Endodermal cell (in vitro differentiated cells): ENCODE data around the gene RPS10. TPM values are rescaled to one million over a fixed set of nuclear protein-coding genes. Genes with fewer than 3 reads are reported as not detected.
"Not testable (repeated sequence)": the region's sequence is repeated elsewhere in the genome, so short reads cannot be mapped to it uniquely, and the experiment has no call there.

Source experiments
- DNase-seq: peaks from one replicate; pipeline ENCODE4 v3.0.0-alpha.2; 2017
- H3K27ac ChIP-seq: 2 replicates; pipeline ENCODE4 v1.5.1; 2013; ENCODE audit warnings: mild to moderate bottlenecking, low read depth, low read length, moderate library complexity
- H3K27me3 ChIP-seq: 2 replicates; pipeline ENCODE4 v1.6.1; 2013; ENCODE audit warnings: mild to moderate bottlenecking, low read length, moderate library complexity; ENCODE audit not compliant: insufficient read depth, control insufficient read depth, poor library complexity, severe bottlenecking
- H3K36me3 ChIP-seq: 2 replicates; pipeline ENCODE4 v1.7.0; 2013; ENCODE audit warnings: mild to moderate bottlenecking, low read length, moderate library complexity; ENCODE audit not compliant: control insufficient read depth, insufficient read depth
- H3K4me1 ChIP-seq: one replicate; pipeline ENCODE4 v1.7.0; 2013; ENCODE audit warnings: low read length; ENCODE audit not compliant: control insufficient read depth, insufficient read depth
- H3K4me3 ChIP-seq: 2 replicates; pipeline ENCODE4 v1.5.1; 2013; ENCODE audit warnings: mild to moderate bottlenecking, low read length, moderate library complexity
- H3K9ac ChIP-seq: 2 replicates; pipeline ENCODE4 v1.6.1; 2013; ENCODE audit warnings: mild to moderate bottlenecking, low read length, moderate library complexity; ENCODE audit not compliant: poor library complexity, severe bottlenecking; ENCODE audit errors: extremely low read depth
- H3K9me3 ChIP-seq: 2 replicates; pipeline ENCODE4 v1.6.1; 2013; ENCODE audit warnings: mild to moderate bottlenecking, low read length, moderate library complexity; ENCODE audit not compliant: control insufficient read depth
- H3K27ac Mint-ChIP-seq: 2 replicates; pipeline ENCODE4 v1.8.0; 2020; ENCODE audit warnings: mixed read lengths
- H3K27me3 Mint-ChIP-seq: 2 replicates; pipeline ENCODE4 v1.8.0; 2021; ENCODE audit warnings: mild to moderate bottlenecking, mixed read lengths; ENCODE audit not compliant: insufficient read depth
- H3K36me3 Mint-ChIP-seq: 2 replicates; pipeline ENCODE4 v1.8.0; 2020; ENCODE audit warnings: low read depth, mixed read lengths
- H3K4me1 Mint-ChIP-seq: 2 replicates; pipeline ENCODE4 v1.8.0; 2020; ENCODE audit warnings: mixed read lengths
- H3K4me3 Mint-ChIP-seq: 2 replicates; pipeline ENCODE4 v1.8.0; 2020; ENCODE audit warnings: mild to moderate bottlenecking, moderate library complexity, mixed read lengths
- H3K9me3 Mint-ChIP-seq: 2 replicates; pipeline ENCODE4 v1.8.0; 2020; ENCODE audit warnings: mild to moderate bottlenecking, mixed read lengths
- WGBS, 2 experiments: methylation state at CpG; one replicate each; pipeline versions ENCODE4 v1.1.5 to v1.1.7; 2013; ENCODE audit warnings: missing lambda C conversion rate in 2 of 2, mixed read lengths in 1 of 2; ENCODE audit not compliant: insufficient coverage in 1 of 2, insufficient read length in 1 of 2; 5-methylcytosine and 5-hydroxymethylcytosine counted together
- total RNA-seq, 2 donors: library from RNA; stranded (reverse); fragmentation: NEBNext Ultra II Directional in 1 of 2; extraction: Animal tissue kit (Norgen Biotek cat#: 25700) in 1 of 2; gene quantifications; 2 replicates in 1 of 2; 3 replicates in 1 of 2; pipeline ENCODE4 v1.2.1, GENCODE V29; 2021
- TF ChIP-seq, protein P1 (sequence below): fragments of 200-600 bp; sonication (generic); conservative IDR thresholded peaks from 2 replicates; pipeline ENCODE4 v1.5.0; 2021; ENCODE audit warnings: antibody characterized with exemption, mild to moderate bottlenecking

The RPS10 gene
- total RNA-seq, 2 donors from 2014 or later: 1,892 to 2,030 TPM

DNA sequence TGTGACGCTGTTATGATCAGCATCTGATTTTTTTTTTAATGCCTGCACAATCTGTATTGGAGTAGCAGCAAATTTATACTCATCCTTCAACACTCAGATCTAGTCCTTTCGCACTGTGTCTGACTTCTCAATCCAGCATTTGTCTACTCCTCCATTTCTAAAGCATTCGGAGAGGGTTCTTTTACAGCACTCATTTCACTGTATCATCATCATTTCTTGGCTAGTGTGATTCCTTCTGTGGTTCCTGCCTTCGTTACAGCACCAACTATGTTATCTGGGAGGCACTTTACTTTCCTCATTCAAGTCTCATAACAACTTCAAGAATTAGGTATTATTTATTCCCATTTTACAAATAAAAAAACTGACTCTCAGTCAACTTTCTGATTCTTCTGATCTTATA is 51.4 kb downstream of the RPS10 start:
- Mint-ChIP-seq H3K4me3 (no peak overlapping the region), H3K9me3 (no peaks in the 10 kb centered on the region), H3K36me3 (peaks cover 10% of the 10 kb centered on the region), H3K27me3 (no peaks in the 10 kb centered on the region), H3K4me1 (peaks cover 10% of the 10 kb centered on the region), H3K27ac (no peak overlapping the region)
- H3K27ac ChIP-seq: no peak overlapping the region
- no peak overlapping the region for H3K9ac ChIP-seq
- H3K4me3 ChIP-seq: no peak overlapping the region
- 91 to 94% methylated on average over 4 of the region's 4 CpGs for WGBS, 2 experiments
- TF ChIP-seq, protein P1, sequence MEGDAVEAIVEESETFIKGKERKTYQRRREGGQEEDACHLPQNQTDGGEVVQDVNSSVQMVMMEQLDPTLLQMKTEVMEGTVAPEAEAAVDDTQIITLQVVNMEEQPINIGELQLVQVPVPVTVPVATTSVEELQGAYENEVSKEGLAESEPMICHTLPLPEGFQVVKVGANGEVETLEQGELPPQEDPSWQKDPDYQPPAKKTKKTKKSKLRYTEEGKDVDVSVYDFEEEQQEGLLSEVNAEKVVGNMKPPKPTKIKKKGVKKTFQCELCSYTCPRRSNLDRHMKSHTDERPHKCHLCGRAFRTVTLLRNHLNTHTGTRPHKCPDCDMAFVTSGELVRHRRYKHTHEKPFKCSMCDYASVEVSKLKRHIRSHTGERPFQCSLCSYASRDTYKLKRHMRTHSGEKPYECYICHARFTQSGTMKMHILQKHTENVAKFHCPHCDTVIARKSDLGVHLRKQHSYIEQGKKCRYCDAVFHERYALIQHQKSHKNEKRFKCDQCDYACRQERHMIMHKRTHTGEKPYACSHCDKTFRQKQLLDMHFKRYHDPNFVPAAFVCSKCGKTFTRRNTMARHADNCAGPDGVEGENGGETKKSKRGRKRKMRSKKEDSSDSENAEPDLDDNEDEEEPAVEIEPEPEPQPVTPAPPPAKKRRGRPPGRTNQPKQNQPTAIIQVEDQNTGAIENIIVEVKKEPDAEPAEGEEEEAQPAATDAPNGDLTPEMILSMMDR: no peak
- DNase-seq: no peak
- no peaks in the 10 kb centered on the region for H3K4me1 ChIP-seq
- peaks cover 7% of the 10 kb centered on the region for H3K36me3 ChIP-seq
- no peaks in the 10 kb centered on the region for H3K27me3 ChIP-seq
- no peaks in the 10 kb centered on the region for H3K9me3 ChIP-seq

DNA sequence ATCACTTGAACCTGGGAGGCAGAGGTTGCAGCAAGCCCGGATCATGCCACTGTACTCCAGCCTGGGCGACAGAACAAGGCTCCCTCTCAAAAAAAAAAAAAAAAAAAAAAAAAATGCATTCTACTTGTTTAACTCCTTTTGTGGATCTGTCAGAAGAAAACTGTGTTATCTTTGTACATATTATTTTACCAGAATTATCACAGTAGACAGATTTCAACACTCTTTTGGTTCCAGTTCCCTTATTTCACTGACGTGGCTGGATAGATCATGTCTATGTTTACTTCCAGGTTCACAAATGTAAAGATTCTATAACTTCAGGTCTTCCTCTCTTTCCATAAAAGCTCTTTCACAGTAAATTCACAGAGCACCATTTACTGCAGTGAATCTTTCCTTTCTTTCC is 51.8 kb downstream of the RPS10 start:
- H3K27me3 Mint-ChIP-seq: no peaks in the 10 kb centered on the region
- H3K4me3 Mint-ChIP-seq: no peak overlapping the region
- no peak for DNase-seq
- no peaks in the 10 kb centered on the region for H3K4me1 ChIP-seq
- 89 to 95% methylated on average over 1 to 3 of the region's 3 CpGs for WGBS, 2 experiments
- H3K27ac ChIP-seq: no peak overlapping the region
- no peak overlapping the region for H3K9ac ChIP-seq
- H3K9me3 ChIP-seq: no peaks in the 10 kb centered on the region
- no peak overlapping the region for H3K4me3 ChIP-seq
- H3K27me3 ChIP-seq: no peaks in the 10 kb centered on the region
- no peak overlapping the region for H3K27ac Mint-ChIP-seq
- peaks cover 10% of the 10 kb centered on the region for H3K36me3 Mint-ChIP-seq
- TF ChIP-seq, protein P1: no peak
- peaks cover 7% of the 10 kb centered on the region for H3K36me3 ChIP-seq
- H3K4me1 Mint-ChIP-seq: peaks cover 14% of the 10 kb centered on the region
- H3K9me3 Mint-ChIP-seq: no peaks in the 10 kb centered on the region

DNA sequence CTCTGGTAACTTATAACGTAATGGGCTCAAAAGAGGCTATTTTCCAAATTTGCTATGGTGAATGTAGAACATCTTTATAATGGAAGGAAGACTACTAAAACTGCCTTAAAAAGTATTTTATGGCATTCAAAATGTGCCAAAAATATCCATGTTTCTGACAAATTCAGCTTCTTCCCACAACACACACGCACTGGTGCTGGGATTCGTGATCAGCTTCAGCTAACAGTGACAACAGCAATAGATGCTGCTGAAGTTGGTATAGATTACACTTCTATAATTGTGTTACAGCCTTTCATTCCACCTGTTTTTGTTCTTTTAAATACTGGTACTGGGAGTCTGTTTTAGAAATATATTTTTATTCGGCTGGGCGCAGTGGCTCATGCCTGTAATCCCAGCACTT is 52.4 kb downstream of the RPS10 start:
- Histone ChIP-seq H3K9me3 (no peaks in the 10 kb centered on the region), H3K27me3 (no peaks in the 10 kb centered on the region), H3K4me1 (no peaks in the 10 kb centered on the region), H3K27ac (no peak overlapping the region), H3K9ac (no peak overlapping the region), H3K36me3 (peaks cover 7% of the 10 kb centered on the region), H3K4me3 (no peak overlapping the region)
- WGBS, 2 experiments: 98 to 100% methylated on average over 2 to 5 of the region's 5 CpGs
- Mint-ChIP-seq H3K27ac (no peak overlapping the region), H3K4me3 (no peak overlapping the region), H3K27me3 (no peaks in the 10 kb centered on the region), H3K36me3 (peaks cover 12% of the 10 kb centered on the region), H3K4me1 (peaks cover 11% of the 10 kb centered on the region), H3K9me3 (no peaks in the 10 kb centered on the region)
- TF ChIP-seq, protein P1: no peak
- DNase-seq: no peak

DNA sequence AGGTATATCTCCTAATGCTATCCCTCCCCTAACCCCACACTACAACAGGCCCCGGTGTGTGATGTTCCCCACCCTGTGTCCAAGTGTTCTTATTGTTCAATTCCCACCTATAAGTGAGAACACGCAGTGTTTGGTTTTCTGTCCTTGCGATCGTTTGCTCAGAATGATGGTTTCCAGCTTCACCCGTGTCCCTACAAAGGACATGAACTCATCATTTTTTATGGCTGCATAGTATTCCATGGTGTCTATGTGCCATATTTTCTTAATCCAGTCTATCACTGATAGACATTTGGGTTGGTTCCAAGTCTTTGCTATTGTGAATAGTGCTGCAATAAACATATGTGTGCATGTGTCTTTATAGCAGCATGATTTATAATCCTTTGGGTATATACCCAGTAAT is 54.0 kb downstream of the RPS10 start:
- H3K9me3 Mint-ChIP-seq, H3K9me3 ChIP-seq, H3K4me3 ChIP-seq, H3K27me3 Mint-ChIP-seq, H3K27me3 ChIP-seq, H3K27ac Mint-ChIP-seq, DNase-seq, H3K36me3 ChIP-seq, H3K4me3 Mint-ChIP-seq, H3K27ac ChIP-seq, H3K4me1 ChIP-seq, H3K9ac ChIP-seq, H3K4me1 Mint-ChIP-seq: not testable (repeated sequence)
- WGBS, 2 experiments: 98 to 100% methylated on average over 5 of the region's 5 CpGs
- H3K36me3 Mint-ChIP-seq: peaks cover 16% of the 10 kb centered on the region
